GM12878 (cell line): Measurements from ENCODE around the gene CAPN9. TPM values are rescaled to one million over a fixed set of nuclear protein-coding genes. Genes with fewer than 3 reads are reported as not detected.

Source experiments
- ATAC-seq: fragments of 200-7000 bp; cut with Tn5 transposase; 3 replicates; pipeline ENCODE4 v1.9.1; 2020; ENCODE audit warnings: mild to moderate bottlenecking, moderate library complexity
- BruUV-seq: library from RNA; stranded (reverse); fragments of 400-500 nt; replicated peaks from 2 replicates; lab custom pipeline; 2021; lab: Mats Ljungman, UMichigan
- CTCF ChIA-PET: fragments of 300-600 bp; sonication (Branson Sonifier 250); formaldehyde crosslinking; extraction: SDS; loops from one replicate; lab custom pipeline; 2021; ENCODE audit warnings: inconsistent platforms; lab: Yijun Ruan, JAX
- POLR2A ChIA-PET: fragments of 350-600 bp; formaldehyde crosslinking; extraction: SDS; loops from one replicate; lab custom pipeline; 2021; ENCODE audit warnings: inconsistent platforms; lab: Charles Lee
- RAD21 ChIA-PET: fragments of 300-600 bp; sonication (Branson Sonifier 250); formaldehyde crosslinking; loops from one replicate; lab custom pipeline; 2023; ENCODE audit warnings: antibody characterized with exemption; ENCODE audit not compliant: unreplicated experiment; lab: Charles Lee
- SMC1A ChIA-PET: fragments of 300-600 bp; sonication (Branson Sonifier 250); formaldehyde crosslinking; loops from one replicate; lab custom pipeline; 2023; ENCODE audit not compliant: unreplicated experiment, uncharacterized antibody; lab: Charles Lee
- DNase-seq: peaks from one replicate; pipeline ENCODE4 v3.0.0-alpha.2; 2011; ENCODE audit warnings: low read depth, low spot score
- FAIRE-seq: peaks from 3 replicates; lab custom pipeline; 2011; peaks lifted over from hg19 to GRCh38; lab: Jason Lieb, UNC
- H2AFZ ChIP-seq: 2 replicates; pipeline ENCODE4 v1.6.0; 2011; ENCODE audit warnings: low read depth, low read length, control low read depth; ENCODE audit not compliant: control insufficient read depth
- H3K27ac ChIP-seq: 2 replicates; pipeline ENCODE4 v1.5.1; 2011; ENCODE audit warnings: control low read depth; ENCODE audit not compliant: control insufficient read depth, insufficient read depth
- H3K27me3 ChIP-seq, 2 experiments: replicated peaks in 1 of 2; 2 replicates each; pipeline versions ENCODE4 v1.6.0 to v1.6.1; 2011; ENCODE audit warnings: low read length in 1 of 2; ENCODE audit not compliant: control insufficient read depth in 2 of 2, insufficient read depth in 2 of 2
- H3K36me3 ChIP-seq, 2 experiments: 2 replicates each; pipeline ENCODE4 v1.5.1; 2011; ENCODE audit warnings: low read length in 1 of 2; ENCODE audit not compliant: control insufficient read depth in 2 of 2, insufficient read depth in 2 of 2
- H3K4me1 ChIP-seq: 2 replicates; pipeline ENCODE4 v1.6.1; 2011; ENCODE audit warnings: mild to moderate bottlenecking, low read length, moderate library complexity, mixed read lengths; ENCODE audit not compliant: control insufficient read depth, insufficient read depth
- H3K4me2 ChIP-seq: 2 replicates; pipeline ENCODE4 v1.6.0; 2011; ENCODE audit warnings: control low read depth; ENCODE audit not compliant: control insufficient read depth, insufficient read depth
- H3K4me3 ChIP-seq: fragments of 200-600 bp; sonication (generic); 2 replicates; pipeline ENCODE4 v1.5.1; 2016
- H3K79me2 ChIP-seq: 2 replicates; pipeline ENCODE4 v1.6.0; 2011; ENCODE audit warnings: low read length; ENCODE audit not compliant: control insufficient read depth, insufficient read depth
- H3K9ac ChIP-seq: 2 replicates; pipeline ENCODE4 v1.8.0; 2011; ENCODE audit warnings: low read length, control low read depth, mixed read lengths; ENCODE audit not compliant: control insufficient read depth, insufficient read depth
- H3K9me3 ChIP-seq: replicated peaks from 3 replicates; pipeline ENCODE4 v1.5.1; 2011; ENCODE audit warnings: mild to moderate bottlenecking, low read length; ENCODE audit not compliant: control insufficient read depth, insufficient read depth
- H4K20me1 ChIP-seq: 2 replicates; pipeline ENCODE4 v1.6.0; 2011; ENCODE audit not compliant: control insufficient read depth, insufficient read depth
- RAD21 ChIP-seq: IDR thresholded peaks from 2 replicates; pipeline ENCODE4 v1.6.1; 2011; ENCODE audit warnings: mild to moderate bottlenecking, low read depth, low read length, moderate library complexity; ENCODE audit not compliant: insufficient read depth
- RELA ChIP-seq: fragments of 450-650 bp; IDR thresholded peaks from 2 replicates; pipeline ENCODE4 v1.8.0; 2014; ENCODE audit warnings: borderline replicate concordance; ENCODE audit not compliant: partially characterized antibody
- SP1 ChIP-seq: IDR thresholded peaks from one replicate; pipeline ENCODE4 v1.6.1; 2011; ENCODE audit warnings: low read depth, low read length
- SUPT20H ChIP-seq: IDR thresholded peaks from 2 replicates; pipeline ENCODE4 v1.6.1; 2011; ENCODE audit warnings: low read depth, mild to moderate bottlenecking, low read length, moderate library complexity, borderline replicate concordance; ENCODE audit not compliant: control insufficient read depth
- TBL1XR1 ChIP-seq: IDR thresholded peaks from 2 replicates; pipeline ENCODE4 v1.6.1; 2012; ENCODE audit warnings: low read depth, low read length, improper control_type of control experiment
- WGBS: methylation state at CpG from one replicate; pipeline ENCODE4 v1.1.6; 2016; ENCODE audit warnings: low lambda C conversion rate; ENCODE audit not compliant: insufficient replicate concordance, insufficient coverage; ENCODE audit errors: missing lambda C conversion rate; 5-methylcytosine and 5-hydroxymethylcytosine counted together
- in situ Hi-C: fragments of 300-500 bp; cut with MboI; formaldehyde crosslinking; loops from 9 replicates; pipeline ENCODE4 v1.14.3; 2018; ENCODE audit warnings: mixed read lengths
- intact Hi-C: fragments of 100-400 bp; cut with micrococcal nuclease; formaldehyde crosslinking; loops from one replicate; pipeline ENCODE4 v1.14.2; 2022; ENCODE audit not compliant: unreplicated experiment
- polyA plus RNA-seq, 11 experiments: library from polyadenylated mRNA; depleted of rRNA in 4 of 11; unstranded in 6 of 11; stranded (reverse) in 5 of 11; fragments of >200 nt; fragmentation: Nextera tagmentation in 4 of 11; fragmentation: Illumina TruSeq in 1 of 11; extraction: Ambion mirVana in 4 of 11; extraction: Trizol in 1 of 11; gene quantifications; 1 replicate in 1 of 11; 2 replicates in 10 of 11; pipeline versions ENCODE4 v1.2.1 to v1.2.3, GENCODE V29; 2011 to 2016; ENCODE audit warnings: inconsistent platforms in 2 of 11, missing spikeins in 2 of 11, low read depth in 1 of 11
- total RNA-seq, 4 experiments: library from RNA; depleted of rRNA in 3 of 4; stranded (reverse); fragments of >200 nt in 3 of 4; fragmentation: Illumina TruSeq in 1 of 4; extraction: Trizol in 1 of 4; gene quantifications; 2 replicates each; pipeline versions ENCODE4 v1.2.1 to v1.2.3, GENCODE V29; 2013 to 2021
- TF ChIP-seq, protein P1 (sequence below): fragments of 450-650 bp; IDR thresholded peaks from 2 replicates; pipeline ENCODE4 v1.6.1; 2017; ENCODE audit warnings: mild to moderate bottlenecking, moderate library complexity
- TF ChIP-seq, protein P2 (sequence below): fragments of 450-650 bp; formaldehyde crosslinking; IDR thresholded peaks from 2 replicates; pipeline ENCODE4 v1.4.0; 2020; ENCODE audit warnings: mild to moderate bottlenecking, moderate library complexity
- TF ChIP-seq, protein P3 (sequence below): fragments of 450-650 bp; IDR thresholded peaks from 2 replicates; pipeline ENCODE4 v1.6.1; 2017; ENCODE audit warnings: mild to moderate bottlenecking

Gene CAPN9
- total and polyA plus RNA-seq, 10 of the 15 experiments (the other 5 are each of a cell fraction or from before 2014, with no cell fraction given) = not detected

DNA sequence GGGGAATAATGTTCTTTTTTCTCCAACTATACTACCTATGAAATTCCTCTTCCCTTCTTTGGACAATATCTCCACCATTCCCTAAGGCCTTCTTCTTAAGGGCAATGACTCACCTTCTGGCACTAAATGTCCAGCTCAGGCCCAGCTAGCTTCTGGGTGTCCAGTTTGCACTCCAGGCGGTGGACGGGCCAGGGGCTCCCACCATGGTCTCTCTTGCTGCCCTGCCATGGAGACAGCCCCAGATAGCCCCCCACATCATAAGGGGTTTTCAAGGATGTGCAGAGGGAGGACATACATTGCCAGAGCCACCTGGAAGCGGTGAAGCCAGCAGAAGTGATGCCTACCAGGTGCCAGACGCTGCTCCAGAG is 77.3 kb downstream of the CAPN9 start (continued):
- TF ChIP-seq, protein P1, sequence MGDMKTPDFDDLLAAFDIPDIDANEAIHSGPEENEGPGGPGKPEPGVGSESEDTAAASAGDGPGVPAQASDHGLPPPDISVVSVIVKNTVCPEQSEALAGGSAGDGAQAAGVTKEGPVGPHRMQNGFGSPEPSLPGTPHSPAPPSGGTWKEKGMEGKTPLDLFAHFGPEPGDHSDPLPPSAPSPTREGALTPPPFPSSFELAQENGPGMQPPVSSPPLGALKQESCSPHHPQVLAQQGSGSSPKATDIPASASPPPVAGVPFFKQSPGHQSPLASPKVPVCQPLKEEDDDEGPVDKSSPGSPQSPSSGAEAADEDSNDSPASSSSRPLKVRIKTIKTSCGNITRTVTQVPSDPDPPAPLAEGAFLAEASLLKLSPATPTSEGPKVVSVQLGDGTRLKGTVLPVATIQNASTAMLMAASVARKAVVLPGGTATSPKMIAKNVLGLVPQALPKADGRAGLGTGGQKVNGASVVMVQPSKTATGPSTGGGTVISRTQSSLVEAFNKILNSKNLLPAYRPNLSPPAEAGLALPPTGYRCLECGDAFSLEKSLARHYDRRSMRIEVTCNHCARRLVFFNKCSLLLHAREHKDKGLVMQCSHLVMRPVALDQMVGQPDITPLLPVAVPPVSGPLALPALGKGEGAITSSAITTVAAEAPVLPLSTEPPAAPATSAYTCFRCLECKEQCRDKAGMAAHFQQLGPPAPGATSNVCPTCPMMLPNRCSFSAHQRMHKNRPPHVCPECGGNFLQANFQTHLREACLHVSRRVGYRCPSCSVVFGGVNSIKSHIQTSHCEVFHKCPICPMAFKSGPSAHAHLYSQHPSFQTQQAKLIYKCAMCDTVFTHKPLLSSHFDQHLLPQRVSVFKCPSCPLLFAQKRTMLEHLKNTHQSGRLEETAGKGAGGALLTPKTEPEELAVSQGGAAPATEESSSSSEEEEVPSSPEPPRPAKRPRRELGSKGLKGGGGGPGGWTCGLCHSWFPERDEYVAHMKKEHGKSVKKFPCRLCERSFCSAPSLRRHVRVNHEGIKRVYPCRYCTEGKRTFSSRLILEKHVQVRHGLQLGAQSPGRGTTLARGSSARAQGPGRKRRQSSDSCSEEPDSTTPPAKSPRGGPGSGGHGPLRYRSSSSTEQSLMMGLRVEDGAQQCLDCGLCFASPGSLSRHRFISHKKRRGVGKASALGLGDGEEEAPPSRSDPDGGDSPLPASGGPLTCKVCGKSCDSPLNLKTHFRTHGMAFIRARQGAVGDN = no peak
- TF ChIP-seq, all 136 proteins: peak for 0

DNA sequence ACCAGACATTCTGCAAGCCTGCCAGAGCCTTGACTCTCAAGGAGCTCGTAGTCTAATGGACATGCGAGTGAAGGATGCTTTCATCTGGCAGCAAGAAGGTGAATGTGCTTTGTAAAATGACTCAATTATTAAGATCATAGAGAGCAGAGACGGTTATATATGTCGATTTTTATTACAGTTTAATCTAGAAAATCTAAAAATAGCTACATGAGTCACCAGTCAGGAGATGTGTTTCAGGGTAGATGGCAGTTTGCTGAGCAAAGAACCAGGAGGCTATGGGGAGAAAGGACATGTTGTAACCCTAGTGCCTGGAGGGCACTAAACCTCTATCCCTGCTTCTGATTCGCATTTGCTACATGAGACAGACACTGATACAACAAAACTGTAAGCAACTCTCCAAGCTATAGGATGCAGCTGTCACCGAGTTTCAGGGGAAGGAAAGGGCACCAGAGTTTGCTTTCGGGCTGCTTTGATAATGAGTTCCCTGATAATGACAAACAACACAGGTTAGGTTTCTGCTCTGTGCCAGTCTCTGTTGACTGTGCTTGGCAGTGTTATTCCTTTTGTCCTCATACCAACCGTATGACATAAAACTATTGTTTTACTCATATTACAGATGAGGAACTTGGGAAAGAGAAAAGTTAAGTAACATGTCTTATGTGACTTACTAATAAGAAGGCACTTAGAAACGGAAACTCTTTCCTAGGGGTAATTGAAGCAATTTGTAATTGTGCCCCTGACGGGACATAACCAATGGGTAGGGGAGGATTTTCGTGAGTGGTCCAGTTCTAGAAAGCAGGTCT is 77.9 kb downstream of the CAPN9 start:
- Histone ChIP-seq H3K9ac (no peak overlapping the region), H3K9me3 (no peaks in the 10 kb centered on the region), H4K20me1 (no peaks in the 10 kb centered on the region), H3K27ac (no peak overlapping the region), H3K4me1 (no peaks in the 10 kb centered on the region), H3K4me2 (no peak overlapping the region), H3K36me3 (no peaks in the 10 kb centered on the region), H3K79me2 (no peaks in the 10 kb centered on the region), H3K27me3 (peaks cover 0 to 2% of the 10 kb centered on the region in 2 experiments; a peak in 2 of 4 replicates), H3K4me3 (no peak overlapping the region), H2AFZ (no peak overlapping the region)
- RAD21 ChIA-PET = no interaction called here
- in situ Hi-C loops (no loop called here), intact Hi-C loops (no loop called here)
- CTCF ChIA-PET = interaction anchor here (1.2 kb wide), 1 partner anchor 12 kb away, joined by 4 read pairs; no protein-coding TSS in a partner anchor
- BruUV-seq = no TSS peak
- DNase-seq = no peak
- no peak for ATAC-seq
- SMC1A ChIA-PET = no interaction called here
- WGBS = 22% methylated on average over 11 of the region's 11 CpGs
- FAIRE-seq = no peak
- POLR2A ChIA-PET = no interaction called here
- TF ChIP-seq RAD21 (no peak), TBL1XR1 (no peak), RELA (no peak), SUPT20H (no peak), SP1 (no peak)
- TF ChIP-seq, protein P2, sequence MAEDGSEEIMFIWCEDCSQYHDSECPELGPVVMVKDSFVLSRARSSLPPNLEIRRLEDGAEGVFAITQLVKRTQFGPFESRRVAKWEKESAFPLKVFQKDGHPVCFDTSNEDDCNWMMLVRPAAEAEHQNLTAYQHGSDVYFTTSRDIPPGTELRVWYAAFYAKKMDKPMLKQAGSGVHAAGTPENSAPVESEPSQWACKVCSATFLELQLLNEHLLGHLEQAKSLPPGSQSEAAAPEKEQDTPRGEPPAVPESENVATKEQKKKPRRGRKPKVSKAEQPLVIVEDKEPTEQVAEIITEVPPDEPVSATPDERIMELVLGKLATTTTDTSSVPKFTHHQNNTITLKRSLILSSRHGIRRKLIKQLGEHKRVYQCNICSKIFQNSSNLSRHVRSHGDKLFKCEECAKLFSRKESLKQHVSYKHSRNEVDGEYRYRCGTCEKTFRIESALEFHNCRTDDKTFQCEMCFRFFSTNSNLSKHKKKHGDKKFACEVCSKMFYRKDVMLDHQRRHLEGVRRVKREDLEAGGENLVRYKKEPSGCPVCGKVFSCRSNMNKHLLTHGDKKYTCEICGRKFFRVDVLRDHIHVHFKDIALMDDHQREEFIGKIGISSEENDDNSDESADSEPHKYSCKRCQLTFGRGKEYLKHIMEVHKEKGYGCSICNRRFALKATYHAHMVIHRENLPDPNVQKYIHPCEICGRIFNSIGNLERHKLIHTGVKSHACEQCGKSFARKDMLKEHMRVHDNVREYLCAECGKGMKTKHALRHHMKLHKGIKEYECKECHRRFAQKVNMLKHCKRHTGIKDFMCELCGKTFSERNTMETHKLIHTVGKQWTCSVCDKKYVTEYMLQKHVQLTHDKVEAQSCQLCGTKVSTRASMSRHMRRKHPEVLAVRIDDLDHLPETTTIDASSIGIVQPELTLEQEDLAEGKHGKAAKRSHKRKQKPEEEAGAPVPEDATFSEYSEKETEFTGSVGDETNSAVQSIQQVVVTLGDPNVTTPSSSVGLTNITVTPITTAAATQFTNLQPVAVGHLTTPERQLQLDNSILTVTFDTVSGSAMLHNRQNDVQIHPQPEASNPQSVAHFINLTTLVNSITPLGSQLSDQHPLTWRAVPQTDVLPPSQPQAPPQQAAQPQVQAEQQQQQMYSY (CRISPR knock-in tag) = no peak
- TF ChIP-seq, protein P3, sequence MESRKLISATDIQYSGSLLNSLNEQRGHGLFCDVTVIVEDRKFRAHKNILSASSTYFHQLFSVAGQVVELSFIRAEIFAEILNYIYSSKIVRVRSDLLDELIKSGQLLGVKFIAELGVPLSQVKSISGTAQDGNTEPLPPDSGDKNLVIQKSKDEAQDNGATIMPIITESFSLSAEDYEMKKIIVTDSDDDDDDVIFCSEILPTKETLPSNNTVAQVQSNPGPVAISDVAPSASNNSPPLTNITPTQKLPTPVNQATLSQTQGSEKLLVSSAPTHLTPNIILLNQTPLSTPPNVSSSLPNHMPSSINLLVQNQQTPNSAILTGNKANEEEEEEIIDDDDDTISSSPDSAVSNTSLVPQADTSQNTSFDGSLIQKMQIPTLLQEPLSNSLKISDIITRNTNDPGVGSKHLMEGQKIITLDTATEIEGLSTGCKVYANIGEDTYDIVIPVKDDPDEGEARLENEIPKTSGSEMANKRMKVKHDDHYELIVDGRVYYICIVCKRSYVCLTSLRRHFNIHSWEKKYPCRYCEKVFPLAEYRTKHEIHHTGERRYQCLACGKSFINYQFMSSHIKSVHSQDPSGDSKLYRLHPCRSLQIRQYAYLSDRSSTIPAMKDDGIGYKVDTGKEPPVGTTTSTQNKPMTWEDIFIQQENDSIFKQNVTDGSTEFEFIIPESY = no peak
